ENCODE data around the gene MAP2K2. TPM values are rescaled to one million over a fixed set of nuclear protein-coding genes. Genes with fewer than 3 reads are reported as not detected.
A peak's percentile ranks its signal among the peaks of the same experiment; 100 is the strongest.

MAP2K2 gene
- total RNA-seq, 1 experiment from 2014 or later = 177 TPM

DNA sequence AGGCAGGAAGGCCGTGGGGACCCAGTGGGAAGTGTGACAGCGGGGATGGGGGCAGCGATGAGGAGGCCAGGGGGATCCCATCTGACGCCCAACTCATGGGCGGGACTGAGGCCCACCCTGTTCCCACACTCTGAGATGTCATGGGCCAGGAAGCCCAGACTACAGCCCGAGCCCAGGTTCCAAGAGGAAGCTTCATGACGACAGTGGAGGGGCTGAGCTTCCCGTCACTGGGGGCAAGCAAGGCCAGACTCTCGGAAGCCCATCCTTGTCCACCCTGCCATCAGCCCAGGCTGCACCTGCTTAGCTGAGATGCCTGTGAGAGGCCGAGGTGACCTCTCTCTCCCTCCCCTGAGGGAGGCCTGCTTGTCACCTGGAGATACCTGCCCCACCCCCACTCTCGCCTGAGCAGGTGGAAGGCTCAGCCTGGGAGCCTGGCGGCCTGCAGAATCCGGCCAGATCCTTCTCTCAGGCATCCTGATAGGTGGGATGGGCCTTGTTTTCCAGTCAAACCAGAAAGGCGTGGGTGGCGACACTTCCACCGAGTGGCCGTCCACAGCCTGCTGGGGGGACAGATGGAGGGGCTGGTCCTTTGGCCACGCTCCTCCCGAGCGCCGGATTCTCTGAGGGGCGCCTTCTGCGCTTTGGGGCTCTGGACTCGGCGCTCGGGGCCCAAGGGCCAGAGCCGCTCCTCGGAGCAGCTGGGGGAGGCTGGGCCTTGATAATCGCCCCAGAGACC is 62.1 kb downstream of the MAP2K2 start:
- no peak for DNase-seq (ENCODE audit: low spot score)
- ChIA-PET POLR2A (no interaction called here), CTCF (interaction anchor here (1.3 to 2.1 kb wide), 2 partner anchors 74 to 78 kb away, joined by 5 to 14 read pairs; no protein-coding TSS in a partner anchor)
- TF ChIP-seq, protein P1, sequence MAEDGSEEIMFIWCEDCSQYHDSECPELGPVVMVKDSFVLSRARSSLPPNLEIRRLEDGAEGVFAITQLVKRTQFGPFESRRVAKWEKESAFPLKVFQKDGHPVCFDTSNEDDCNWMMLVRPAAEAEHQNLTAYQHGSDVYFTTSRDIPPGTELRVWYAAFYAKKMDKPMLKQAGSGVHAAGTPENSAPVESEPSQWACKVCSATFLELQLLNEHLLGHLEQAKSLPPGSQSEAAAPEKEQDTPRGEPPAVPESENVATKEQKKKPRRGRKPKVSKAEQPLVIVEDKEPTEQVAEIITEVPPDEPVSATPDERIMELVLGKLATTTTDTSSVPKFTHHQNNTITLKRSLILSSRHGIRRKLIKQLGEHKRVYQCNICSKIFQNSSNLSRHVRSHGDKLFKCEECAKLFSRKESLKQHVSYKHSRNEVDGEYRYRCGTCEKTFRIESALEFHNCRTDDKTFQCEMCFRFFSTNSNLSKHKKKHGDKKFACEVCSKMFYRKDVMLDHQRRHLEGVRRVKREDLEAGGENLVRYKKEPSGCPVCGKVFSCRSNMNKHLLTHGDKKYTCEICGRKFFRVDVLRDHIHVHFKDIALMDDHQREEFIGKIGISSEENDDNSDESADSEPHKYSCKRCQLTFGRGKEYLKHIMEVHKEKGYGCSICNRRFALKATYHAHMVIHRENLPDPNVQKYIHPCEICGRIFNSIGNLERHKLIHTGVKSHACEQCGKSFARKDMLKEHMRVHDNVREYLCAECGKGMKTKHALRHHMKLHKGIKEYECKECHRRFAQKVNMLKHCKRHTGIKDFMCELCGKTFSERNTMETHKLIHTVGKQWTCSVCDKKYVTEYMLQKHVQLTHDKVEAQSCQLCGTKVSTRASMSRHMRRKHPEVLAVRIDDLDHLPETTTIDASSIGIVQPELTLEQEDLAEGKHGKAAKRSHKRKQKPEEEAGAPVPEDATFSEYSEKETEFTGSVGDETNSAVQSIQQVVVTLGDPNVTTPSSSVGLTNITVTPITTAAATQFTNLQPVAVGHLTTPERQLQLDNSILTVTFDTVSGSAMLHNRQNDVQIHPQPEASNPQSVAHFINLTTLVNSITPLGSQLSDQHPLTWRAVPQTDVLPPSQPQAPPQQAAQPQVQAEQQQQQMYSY (CRISPR knock-in tag; IDR thresholded peaks at IDR 0.05) = no peak
- TF ChIP-seq, protein P2, sequence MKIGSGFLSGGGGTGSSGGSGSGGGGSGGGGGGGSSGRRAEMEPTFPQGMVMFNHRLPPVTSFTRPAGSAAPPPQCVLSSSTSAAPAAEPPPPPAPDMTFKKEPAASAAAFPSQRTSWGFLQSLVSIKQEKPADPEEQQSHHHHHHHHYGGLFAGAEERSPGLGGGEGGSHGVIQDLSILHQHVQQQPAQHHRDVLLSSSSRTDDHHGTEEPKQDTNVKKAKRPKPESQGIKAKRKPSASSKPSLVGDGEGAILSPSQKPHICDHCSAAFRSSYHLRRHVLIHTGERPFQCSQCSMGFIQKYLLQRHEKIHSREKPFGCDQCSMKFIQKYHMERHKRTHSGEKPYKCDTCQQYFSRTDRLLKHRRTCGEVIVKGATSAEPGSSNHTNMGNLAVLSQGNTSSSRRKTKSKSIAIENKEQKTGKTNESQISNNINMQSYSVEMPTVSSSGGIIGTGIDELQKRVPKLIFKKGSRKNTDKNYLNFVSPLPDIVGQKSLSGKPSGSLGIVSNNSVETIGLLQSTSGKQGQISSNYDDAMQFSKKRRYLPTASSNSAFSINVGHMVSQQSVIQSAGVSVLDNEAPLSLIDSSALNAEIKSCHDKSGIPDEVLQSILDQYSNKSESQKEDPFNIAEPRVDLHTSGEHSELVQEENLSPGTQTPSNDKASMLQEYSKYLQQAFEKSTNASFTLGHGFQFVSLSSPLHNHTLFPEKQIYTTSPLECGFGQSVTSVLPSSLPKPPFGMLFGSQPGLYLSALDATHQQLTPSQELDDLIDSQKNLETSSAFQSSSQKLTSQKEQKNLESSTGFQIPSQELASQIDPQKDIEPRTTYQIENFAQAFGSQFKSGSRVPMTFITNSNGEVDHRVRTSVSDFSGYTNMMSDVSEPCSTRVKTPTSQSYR (CRISPR knock-in tag; IDR thresholded peaks at IDR 0.05) = peak; percentile 67; the same call in 1 of the 2 replicates
- TF ChIP-seq CREM (CRISPR knock-in tag; IDR thresholded peaks at IDR 0.05) = no peak
- TF ChIP-seq ZNF219 (CRISPR knock-in tag; IDR thresholded peaks at IDR 0.05; ENCODE audit: borderline replicate concordance) = no peak
- TF ChIP-seq SP1 (CRISPR knock-in tag; conservative IDR thresholded peaks at IDR 0.05) = no peak
- TF ChIP-seq ESRRA (CRISPR knock-in tag; IDR thresholded peaks at IDR 0.05; ENCODE audit: borderline replicate concordance) = no peak
- TF ChIP-seq, protein P3, sequence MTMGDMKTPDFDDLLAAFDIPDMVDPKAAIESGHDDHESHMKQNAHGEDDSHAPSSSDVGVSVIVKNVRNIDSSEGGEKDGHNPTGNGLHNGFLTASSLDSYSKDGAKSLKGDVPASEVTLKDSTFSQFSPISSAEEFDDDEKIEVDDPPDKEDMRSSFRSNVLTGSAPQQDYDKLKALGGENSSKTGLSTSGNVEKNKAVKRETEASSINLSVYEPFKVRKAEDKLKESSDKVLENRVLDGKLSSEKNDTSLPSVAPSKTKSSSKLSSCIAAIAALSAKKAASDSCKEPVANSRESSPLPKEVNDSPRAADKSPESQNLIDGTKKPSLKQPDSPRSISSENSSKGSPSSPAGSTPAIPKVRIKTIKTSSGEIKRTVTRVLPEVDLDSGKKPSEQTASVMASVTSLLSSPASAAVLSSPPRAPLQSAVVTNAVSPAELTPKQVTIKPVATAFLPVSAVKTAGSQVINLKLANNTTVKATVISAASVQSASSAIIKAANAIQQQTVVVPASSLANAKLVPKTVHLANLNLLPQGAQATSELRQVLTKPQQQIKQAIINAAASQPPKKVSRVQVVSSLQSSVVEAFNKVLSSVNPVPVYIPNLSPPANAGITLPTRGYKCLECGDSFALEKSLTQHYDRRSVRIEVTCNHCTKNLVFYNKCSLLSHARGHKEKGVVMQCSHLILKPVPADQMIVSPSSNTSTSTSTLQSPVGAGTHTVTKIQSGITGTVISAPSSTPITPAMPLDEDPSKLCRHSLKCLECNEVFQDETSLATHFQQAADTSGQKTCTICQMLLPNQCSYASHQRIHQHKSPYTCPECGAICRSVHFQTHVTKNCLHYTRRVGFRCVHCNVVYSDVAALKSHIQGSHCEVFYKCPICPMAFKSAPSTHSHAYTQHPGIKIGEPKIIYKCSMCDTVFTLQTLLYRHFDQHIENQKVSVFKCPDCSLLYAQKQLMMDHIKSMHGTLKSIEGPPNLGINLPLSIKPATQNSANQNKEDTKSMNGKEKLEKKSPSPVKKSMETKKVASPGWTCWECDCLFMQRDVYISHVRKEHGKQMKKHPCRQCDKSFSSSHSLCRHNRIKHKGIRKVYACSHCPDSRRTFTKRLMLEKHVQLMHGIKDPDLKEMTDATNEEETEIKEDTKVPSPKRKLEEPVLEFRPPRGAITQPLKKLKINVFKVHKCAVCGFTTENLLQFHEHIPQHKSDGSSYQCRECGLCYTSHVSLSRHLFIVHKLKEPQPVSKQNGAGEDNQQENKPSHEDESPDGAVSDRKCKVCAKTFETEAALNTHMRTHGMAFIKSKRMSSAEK (CRISPR knock-in tag; IDR thresholded peaks at IDR 0.05; ENCODE audit: borderline replicate concordance) = no peak
- no peak for TF ChIP-seq HMGA2 (CRISPR knock-in tag; IDR thresholded peaks at IDR 0.05)
- no peak for TF ChIP-seq NFATC4 (CRISPR knock-in tag; IDR thresholded peaks at IDR 0.05)
- TF ChIP-seq FOXK1 (CRISPR knock-in tag; IDR thresholded peaks at IDR 0.05) = 0 out of 2 replicates have a peak, but pooled peaks have one; percentile 27
- TF ChIP-seq, protein P4, sequence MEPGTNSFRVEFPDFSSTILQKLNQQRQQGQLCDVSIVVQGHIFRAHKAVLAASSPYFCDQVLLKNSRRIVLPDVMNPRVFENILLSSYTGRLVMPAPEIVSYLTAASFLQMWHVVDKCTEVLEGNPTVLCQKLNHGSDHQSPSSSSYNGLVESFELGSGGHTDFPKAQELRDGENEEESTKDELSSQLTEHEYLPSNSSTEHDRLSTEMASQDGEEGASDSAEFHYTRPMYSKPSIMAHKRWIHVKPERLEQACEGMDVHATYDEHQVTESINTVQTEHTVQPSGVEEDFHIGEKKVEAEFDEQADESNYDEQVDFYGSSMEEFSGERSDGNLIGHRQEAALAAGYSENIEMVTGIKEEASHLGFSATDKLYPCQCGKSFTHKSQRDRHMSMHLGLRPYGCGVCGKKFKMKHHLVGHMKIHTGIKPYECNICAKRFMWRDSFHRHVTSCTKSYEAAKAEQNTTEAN (CRISPR knock-in tag; IDR thresholded peaks at IDR 0.05) = no peak
- TF ChIP-seq, protein P5, sequence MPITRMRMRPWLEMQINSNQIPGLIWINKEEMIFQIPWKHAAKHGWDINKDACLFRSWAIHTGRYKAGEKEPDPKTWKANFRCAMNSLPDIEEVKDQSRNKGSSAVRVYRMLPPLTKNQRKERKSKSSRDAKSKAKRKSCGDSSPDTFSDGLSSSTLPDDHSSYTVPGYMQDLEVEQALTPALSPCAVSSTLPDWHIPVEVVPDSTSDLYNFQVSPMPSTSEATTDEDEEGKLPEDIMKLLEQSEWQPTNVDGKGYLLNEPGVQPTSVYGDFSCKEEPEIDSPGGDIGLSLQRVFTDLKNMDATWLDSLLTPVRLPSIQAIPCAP (CRISPR knock-in tag; IDR thresholded peaks at IDR 0.05) = no peak
- peak; percentile 93 for TF ChIP-seq GTF2I (CRISPR knock-in tag; conservative IDR thresholded peaks at IDR 0.05)
- no peak for TF ChIP-seq CREB1 (CRISPR knock-in tag; IDR thresholded peaks at IDR 0.05)
- TF ChIP-seq, protein P6, sequence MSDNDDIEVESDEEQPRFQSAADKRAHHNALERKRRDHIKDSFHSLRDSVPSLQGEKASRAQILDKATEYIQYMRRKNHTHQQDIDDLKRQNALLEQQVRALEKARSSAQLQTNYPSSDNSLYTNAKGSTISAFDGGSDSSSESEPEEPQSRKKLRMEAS (CRISPR knock-in tag; IDR thresholded peaks at IDR 0.05) = no peak
- no peak for TF ChIP-seq ZNF263 (CRISPR knock-in tag; IDR thresholded peaks at IDR 0.05; ENCODE audit: low read depth)
- Mint-ChIP-seq H3K27me3 (ENCODE audit: low read depth) (no peaks in the 10 kb centered on the region), H3K9me3 (no peaks in the 10 kb centered on the region), H3K27ac (no peak overlapping the region), H3K36me3 (no peaks in the 10 kb centered on the region), H3K4me3 (no peak overlapping the region), H3K4me1 (peaks cover 24% of the 10 kb centered on the region)
- no peak for ATAC-seq
